SU-DHL-6 (cell line): Measurements from ENCODE around the gene COL18A1.

Experiments used
- H2AFZ ChIP-seq: fragments of 200-600 bp; sonication (generic); 2 replicates; pipeline ENCODE4 v1.6.1; 2014; ENCODE audit warnings: low read depth, mild to moderate bottlenecking, moderate library complexity, mixed read lengths, antibody characterized with exemption, low read length; ENCODE audit not compliant: severe bottlenecking
- H3F3A ChIP-seq: fragments of 200-600 bp; shearing (Covaris generic); 2 replicates; pipeline ENCODE4 v1.6.0; 2016; ENCODE audit warnings: antibody characterized with exemption, mild to moderate bottlenecking; ENCODE audit not compliant: insufficient read depth
- H3K27ac ChIP-seq: fragments of 200-600 bp; sonication (generic); 2 replicates; pipeline ENCODE4 v1.5.1; 2016; ENCODE audit warnings: low read depth, mild to moderate bottlenecking, low read length, moderate library complexity, mixed read lengths
- H3K27me3 ChIP-seq: fragments of 200-600 bp; sonication (generic), shearing (Covaris generic); 2 replicates; pipeline ENCODE4 v1.6.0; 2014; ENCODE audit warnings: mild to moderate bottlenecking, low read length
- H3K36me3 ChIP-seq: fragments of 200-600 bp; sonication (generic); 2 replicates; pipeline ENCODE4 v1.6.1; 2014; ENCODE audit warnings: mild to moderate bottlenecking, low read length, mixed read lengths
- H3K4me2 ChIP-seq: fragments of 300-600, 200-600 bp; shearing (Covaris generic), sonication (generic); 2 replicates; pipeline ENCODE4 v1.6.0; 2014; ENCODE audit warnings: low read length, low read depth, mild to moderate bottlenecking; ENCODE audit not compliant: poor library complexity, severe bottlenecking
- H3K4me3 ChIP-seq: fragments of 200-600 bp; sonication (generic); 2 replicates; pipeline ENCODE4 v1.5.1; 2014; ENCODE audit warnings: antibody characterized with exemption, low read length, mild to moderate bottlenecking, mixed read lengths; ENCODE audit not compliant: insufficient read depth, poor library complexity, severe bottlenecking
- H3K79me2 ChIP-seq: fragments of 200-600 bp; sonication (generic); 2 replicates; pipeline ENCODE4 v1.6.1; 2014; ENCODE audit warnings: mild to moderate bottlenecking, low read length, moderate library complexity; ENCODE audit not compliant: insufficient read depth
- H3K9ac ChIP-seq: fragments of 200-600 bp; sonication (generic); 2 replicates; pipeline ENCODE4 v1.7.0; 2014; ENCODE audit warnings: mild to moderate bottlenecking, low read length
- H3K9me2 ChIP-seq: fragments of 200-600 bp; sonication (generic); replicated peaks from 2 replicates; pipeline ENCODE4 v1.6.1; 2014; ENCODE audit warnings: low read length; ENCODE audit not compliant: insufficient read depth
- H3K9me3 ChIP-seq: fragments of 200-600 bp; sonication (generic); 2 replicates; pipeline ENCODE4 v1.6.1; 2014; ENCODE audit warnings: low read length, mixed read lengths; ENCODE audit not compliant: insufficient read depth
- H4K20me1 ChIP-seq: fragments of 200-600 bp; sonication (generic); 2 replicates; pipeline ENCODE4 v1.6.1; 2014; ENCODE audit warnings: low read depth, mild to moderate bottlenecking, antibody characterized with exemption, low read length, moderate library complexity, mixed read lengths
- EZH2phosphoT487 ChIP-seq: fragments of 200-600 bp; sonication (generic), shearing (Covaris generic); conservative IDR thresholded peaks from 2 replicates; pipeline ENCODE4 v1.6.1; 2018; ENCODE audit warnings: mild to moderate bottlenecking, antibody characterized with exemption, low read length, moderate library complexity, mixed read lengths
- TF ChIP-seq, protein P1 (sequence below): fragments of 200-600 bp; sonication (generic); IDR thresholded peaks from one replicate; pipeline ENCODE4 v1.5.1; 2017; ENCODE audit warnings: antibody characterized with exemption, mild to moderate bottlenecking, low read length, moderate library complexity; ENCODE audit not compliant: insufficient read depth, poor library complexity, severe bottlenecking

COL18A1 gene

DNA sequence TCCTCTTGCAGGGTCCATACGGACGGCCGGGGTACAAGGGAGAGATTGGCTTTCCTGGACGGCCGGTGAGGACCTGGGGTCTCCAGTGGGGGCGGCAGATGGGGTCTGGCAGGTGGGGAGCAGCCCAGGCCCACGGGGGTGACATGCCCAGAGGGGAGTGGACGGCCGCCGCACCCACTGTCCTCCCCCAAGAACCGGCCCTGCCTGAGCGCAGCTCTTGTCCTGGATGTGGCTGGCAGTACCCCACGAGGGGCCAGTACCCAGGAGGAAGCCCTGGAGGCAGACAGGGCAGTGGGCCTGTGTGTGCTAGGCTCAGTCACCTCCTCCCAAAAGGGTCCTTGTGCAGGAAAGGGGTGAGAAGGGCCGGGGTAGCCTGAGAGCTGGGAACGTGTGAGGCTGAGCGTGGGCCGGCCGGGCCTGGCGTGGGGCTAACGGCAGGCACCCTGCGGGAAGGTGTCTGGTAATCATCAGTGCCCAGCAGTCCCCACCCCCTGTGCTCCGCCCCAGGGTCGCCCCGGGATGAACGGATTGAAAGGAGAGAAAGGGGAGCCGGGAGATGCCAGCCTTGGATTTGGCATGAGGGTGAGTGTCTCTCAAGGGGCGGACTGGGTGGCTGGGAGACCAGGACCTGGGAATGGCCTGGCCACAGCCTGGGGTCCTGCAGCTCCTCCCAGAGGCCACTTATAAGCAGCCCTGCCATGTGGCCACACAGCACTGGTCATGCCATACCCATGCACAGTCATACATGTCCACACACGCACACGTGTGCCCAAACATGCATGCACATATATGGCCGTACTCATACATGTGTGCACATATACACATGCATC, 90.1 kb downstream of the COL18A1 start:
- Histone ChIP-seq H3K9me2 (no peaks in the 10 kb centered on the region), H3K4me2 (no peak overlapping the region), H3K79me2 (no peaks in the 10 kb centered on the region), H3F3A (no peaks in the 10 kb centered on the region), H3K9me3 (no peaks in the 10 kb centered on the region), H2AFZ (no peak overlapping the region), H3K36me3 (no peaks in the 10 kb centered on the region), H3K27me3 (no peaks in the 10 kb centered on the region), H3K9ac (no peak overlapping the region), H3K4me3 (no peak overlapping the region), H3K27ac (no peak overlapping the region), H4K20me1 (no peaks in the 10 kb centered on the region)
- TF ChIP-seq EZH2phosphoT487, result no peak
- TF ChIP-seq, protein P1, sequence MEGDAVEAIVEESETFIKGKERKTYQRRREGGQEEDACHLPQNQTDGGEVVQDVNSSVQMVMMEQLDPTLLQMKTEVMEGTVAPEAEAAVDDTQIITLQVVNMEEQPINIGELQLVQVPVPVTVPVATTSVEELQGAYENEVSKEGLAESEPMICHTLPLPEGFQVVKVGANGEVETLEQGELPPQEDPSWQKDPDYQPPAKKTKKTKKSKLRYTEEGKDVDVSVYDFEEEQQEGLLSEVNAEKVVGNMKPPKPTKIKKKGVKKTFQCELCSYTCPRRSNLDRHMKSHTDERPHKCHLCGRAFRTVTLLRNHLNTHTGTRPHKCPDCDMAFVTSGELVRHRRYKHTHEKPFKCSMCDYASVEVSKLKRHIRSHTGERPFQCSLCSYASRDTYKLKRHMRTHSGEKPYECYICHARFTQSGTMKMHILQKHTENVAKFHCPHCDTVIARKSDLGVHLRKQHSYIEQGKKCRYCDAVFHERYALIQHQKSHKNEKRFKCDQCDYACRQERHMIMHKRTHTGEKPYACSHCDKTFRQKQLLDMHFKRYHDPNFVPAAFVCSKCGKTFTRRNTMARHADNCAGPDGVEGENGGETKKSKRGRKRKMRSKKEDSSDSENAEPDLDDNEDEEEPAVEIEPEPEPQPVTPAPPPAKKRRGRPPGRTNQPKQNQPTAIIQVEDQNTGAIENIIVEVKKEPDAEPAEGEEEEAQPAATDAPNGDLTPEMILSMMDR, result no peak

DNA sequence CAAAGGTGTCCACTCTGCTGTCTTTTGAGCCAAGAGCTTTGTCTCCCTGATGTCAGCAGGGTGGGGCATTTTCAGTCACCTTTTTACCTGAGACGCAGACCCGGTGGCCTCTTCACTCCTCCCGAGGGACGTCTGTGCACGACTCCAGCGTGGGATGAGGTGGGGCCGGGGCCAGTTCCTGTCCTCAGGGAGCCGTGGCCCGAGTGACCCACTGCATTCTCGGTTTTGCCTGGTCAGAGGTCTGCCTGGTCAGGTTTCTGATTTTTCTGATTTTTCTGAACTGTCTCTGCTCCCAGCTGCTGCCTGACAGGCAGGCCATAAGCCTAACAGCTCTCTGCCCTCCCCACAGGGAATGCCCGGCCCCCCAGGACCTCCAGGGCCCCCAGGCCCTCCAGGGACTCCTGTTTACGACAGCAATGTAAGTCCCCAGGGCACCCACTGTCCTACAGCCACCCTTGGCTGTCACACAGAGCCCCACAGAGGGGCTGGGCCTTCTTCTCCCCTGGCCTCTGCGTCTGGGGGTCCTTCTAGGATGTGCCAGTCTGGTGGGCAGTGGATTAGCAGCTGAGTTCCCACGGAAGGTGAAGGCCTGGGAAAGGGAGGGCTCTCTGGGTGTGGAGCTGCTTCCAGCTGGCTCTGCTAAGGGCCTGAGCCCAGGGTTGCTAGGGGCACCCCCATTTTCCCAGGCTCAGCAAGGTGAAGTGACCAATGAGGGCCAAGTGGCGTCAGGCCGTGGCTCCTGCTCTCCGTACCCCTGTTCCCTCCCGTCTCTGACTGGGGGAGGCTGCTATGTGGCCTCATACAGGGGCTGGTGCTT, 91.4 kb downstream of the COL18A1 start:
- no peak for TF ChIP-seq EZH2phosphoT487
- TF ChIP-seq, protein P1, result no peak
- no peaks in the 10 kb centered on the region for H3K9me3 ChIP-seq
- H3K79me2 ChIP-seq, result no peaks in the 10 kb centered on the region

DNA sequence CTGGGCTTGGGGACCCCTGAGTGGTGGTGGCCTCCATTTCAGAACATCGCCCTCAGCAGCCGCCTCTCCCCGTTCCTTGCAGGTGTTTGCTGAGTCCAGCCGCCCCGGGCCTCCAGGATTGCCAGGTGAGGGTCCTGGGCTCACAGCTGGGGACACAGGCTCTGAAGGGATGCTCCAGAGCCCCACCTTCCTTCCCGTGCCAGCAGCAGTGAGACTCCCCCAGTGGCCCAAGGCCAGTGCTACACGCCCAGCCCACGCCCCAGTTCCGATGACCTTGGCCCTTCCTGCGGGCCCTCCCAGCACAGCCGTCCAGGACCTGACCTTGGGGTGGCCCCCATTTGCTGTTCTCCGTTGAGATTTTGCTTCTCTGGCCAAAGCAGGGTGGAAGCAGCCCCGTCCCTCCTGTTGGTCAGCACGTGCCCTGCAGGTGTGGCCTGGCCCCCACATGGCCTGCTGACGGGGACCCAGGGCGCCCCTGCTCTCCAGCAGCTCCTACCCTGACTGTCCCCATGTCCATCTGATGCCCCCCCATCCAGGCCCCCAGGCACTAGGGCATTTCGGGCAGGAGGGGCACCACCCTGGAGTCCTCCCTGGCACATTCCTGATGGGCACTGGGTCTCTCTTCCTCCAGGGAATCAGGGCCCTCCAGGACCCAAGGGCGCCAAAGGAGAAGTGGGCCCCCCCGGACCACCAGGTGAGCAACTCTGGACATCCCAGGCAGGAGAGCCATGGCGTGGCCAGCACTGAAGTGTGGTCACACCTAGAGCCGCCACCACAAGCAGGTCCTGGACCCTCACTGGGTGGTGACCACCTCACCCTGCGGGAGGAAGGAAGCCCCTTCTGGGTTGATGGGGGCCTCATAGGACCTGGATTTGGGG, 92.2 kb downstream of the COL18A1 start:
- H3K9me2 ChIP-seq, result no peaks in the 10 kb centered on the region
- H3K36me3 ChIP-seq, result no peaks in the 10 kb centered on the region
- H3K27me3 ChIP-seq, result no peaks in the 10 kb centered on the region
- H3K79me2 ChIP-seq, result no peaks in the 10 kb centered on the region
- no peaks in the 10 kb centered on the region for H4K20me1 ChIP-seq
- H3K9ac ChIP-seq, result no peak overlapping the region
- no peaks in the 10 kb centered on the region for H3K9me3 ChIP-seq
- H3K4me2 ChIP-seq, result no peak overlapping the region
- no peaks in the 10 kb centered on the region for H3F3A ChIP-seq
- H3K27ac ChIP-seq, result no peak overlapping the region
- no peak overlapping the region for H3K4me3 ChIP-seq
- no peak overlapping the region for H2AFZ ChIP-seq
- TF ChIP-seq, protein P1, result no peak
- no peak for TF ChIP-seq EZH2phosphoT487

More for the DNA sequence above, 91.4 kb downstream of the COL18A1 start:
- no peaks in the 10 kb centered on the region for H3K36me3 ChIP-seq
- no peak overlapping the region for H3K4me3 ChIP-seq
- no peaks in the 10 kb centered on the region for H4K20me1 ChIP-seq
- no peak overlapping the region for H2AFZ ChIP-seq
- H3K9me2 ChIP-seq, result no peaks in the 10 kb centered on the region
- no peak overlapping the region for H3K27ac ChIP-seq
- no peak overlapping the region for H3K9ac ChIP-seq
- no peaks in the 10 kb centered on the region for H3F3A ChIP-seq
- no peak overlapping the region for H3K4me2 ChIP-seq
- H3K27me3 ChIP-seq, result no peaks in the 10 kb centered on the region
